GM19240 (cell line): ENCODE data around the gene ISCA2.

Experiments
- DNase-seq: peaks from one replicate; pipeline ENCODE4 v3.0.0; 2011; ENCODE audit warnings: low spot score; ENCODE audit not compliant: insufficient read length

ISCA2 gene

DNA sequence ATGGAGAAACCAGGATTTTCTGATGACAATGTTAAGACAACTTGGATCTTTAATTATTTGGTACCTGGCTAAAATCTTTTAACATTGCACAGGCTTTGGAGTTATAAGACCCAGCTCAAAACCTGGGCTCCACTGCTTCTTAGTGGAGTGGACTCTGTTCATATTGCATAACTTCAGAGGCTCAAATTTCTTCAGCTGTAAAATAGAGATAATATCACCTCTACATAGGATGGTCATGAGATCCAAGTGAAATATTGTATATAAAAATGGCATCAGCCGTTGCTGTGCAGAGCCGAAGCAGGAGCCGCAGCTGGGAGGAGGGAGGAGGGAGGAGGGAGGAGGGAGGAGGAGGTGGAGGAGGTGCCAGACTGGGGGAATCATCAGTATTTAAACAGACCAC lies 11.0 kb upstream of the ISCA2 start:
- no peak for DNase-seq

DNA sequence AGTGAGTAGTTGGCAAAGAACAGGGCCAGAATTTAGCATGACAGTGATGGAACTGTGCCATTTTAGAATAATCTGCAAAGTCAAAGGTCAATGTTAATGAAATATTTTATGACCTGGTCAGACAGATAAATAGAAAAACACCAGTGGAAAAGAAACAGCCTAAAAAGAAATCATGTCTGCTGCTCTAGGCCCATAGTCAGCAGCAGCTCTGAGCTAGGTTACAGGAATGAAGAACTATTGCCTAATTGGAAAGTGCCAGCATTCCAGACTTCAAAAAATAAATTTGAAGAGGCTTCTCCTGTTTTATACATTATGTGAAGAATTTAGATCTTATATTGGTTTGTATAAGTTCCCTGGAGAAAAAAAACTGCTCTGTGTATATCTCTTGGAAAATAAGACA lies 10.2 kb upstream of the ISCA2 start:
- DNase-seq, result no peak

DNA sequence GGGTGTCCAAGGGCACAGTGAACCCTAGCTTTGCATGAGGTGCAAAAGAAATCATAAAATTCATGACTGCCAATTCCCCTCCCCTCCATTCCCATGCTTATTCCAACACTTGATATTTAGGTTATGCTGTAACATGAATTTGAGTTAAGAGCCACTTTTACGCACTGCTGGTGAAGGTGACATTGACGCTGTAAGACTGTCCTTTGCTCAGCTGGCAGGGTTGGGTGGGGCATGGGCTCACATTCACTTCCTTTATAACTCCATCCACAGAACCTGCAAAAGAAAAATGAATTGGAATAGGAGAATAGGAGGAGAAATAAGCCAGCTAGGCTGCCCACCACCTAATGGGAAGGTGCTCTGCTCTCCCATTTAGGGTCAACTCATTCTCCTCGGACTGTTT lies 7.4 kb upstream of the ISCA2 start:
- DNase-seq, result no peak

DNA sequence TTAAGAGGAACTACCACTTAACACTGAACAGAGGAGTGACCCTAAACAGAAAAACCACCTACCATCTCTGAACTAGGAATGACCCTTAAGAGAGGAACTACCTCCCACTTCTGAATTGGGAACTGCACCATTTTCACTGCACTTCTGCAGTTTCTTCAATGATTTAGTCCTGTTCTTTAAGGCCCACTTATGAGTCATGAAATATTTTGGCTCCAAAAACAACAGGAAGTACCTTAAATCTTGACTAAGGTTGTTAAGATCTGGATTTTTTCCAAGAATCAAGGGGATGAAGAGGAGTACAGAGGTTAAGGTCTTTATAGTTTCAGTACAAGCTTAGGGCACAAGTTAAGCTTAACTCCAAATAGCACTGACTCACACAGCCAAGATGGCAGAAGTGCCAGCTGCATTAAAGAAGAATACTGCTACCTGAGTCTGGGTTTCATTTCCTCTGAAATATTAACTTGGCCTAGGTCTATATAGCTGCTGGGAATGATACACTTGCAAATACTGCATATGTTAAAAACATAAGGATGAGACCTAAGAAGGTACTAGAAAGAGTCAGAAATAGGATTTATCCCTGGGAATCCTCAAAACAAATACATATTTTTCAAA lies 4.7 kb upstream of the ISCA2 start:
- DNase-seq, result no peak

DNA sequence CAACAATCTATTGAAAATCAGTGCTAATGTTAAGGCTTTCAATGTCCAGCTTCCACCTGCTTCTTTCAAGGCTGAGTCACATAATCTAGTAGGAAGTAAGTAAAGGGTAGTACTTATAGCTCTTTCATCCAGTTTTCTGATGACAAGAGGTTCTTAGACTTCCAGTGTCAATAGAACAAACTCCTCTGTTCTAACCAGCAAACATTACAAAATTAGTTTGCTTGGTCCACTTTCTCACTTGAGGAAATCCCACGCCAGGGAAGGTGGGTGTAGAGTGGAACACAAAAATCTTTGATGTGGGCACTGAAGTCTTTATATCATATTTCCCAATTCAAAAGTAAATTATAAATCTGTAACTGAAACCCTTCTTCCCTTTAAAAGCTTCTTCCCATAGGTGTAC lies 3.1 kb upstream of the ISCA2 start:
- no peak for DNase-seq

DNA sequence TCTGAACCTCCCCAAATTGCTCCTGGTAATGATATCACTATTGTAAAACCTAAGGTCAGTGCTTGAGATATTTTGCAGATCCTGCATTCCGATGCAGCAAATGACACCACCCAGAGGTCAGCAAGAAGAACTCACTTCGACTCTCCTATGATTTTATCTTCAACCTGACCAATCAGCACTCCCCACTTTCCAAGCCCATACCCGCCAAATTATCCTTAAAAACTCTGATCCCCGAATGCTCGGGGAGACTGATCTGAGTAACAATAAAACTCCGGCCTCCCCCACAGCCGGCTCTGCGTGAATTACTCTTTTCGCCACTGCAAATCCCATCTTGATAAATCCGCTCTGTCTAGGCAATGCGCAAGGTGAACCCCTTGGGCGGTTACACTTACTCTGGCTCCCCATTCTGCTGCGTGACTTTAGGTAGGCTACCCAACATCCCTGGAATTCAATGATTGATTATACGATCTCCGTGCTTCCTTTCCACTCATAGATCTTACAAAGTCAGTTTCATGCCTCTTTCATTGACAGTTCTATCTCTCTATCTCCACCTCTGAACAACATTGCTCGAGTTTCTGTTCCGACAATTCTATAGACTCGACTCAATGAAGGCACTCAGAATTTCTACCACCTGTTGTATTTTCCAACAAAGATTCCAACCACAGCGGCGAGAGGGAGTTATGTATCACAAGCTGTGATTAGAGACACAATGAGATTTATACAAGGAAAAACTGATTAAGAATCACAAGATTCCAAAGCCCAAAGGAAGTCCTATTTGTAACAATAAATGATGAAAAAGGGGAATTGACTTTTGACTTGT lies 1.4 kb upstream of the ISCA2 start:
- no peak for DNase-seq

DNA sequence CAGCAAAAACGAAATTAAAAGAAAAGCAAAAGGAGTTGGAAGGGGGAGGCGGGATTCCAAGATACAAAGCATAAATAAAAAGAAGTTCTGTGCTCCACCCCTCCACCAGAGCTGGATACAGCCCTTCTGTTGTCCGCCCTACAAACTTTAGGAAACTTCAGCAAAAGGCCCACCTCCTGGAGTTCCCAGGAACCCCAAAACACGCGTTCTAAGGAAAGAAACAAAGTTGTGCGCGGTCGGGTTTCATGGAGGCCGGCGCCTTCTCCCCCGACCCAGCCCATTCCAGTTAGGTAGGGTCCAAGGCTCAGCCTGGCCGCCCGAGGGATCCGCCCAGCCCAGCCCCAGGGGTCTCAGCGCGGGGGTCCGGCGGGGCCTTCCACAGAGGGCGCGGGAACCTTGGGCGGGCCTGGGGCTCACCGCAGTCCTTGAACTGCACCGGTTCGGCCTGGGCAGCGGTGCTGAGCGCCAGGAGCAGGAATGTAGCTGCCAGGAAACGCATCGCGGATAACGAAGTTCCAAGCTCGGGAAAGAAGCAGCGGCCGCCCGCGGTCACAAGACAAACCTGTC lies 706 bp upstream of the ISCA2 start, which contains the start of gene NPC2:
NPC2 (minus strand) TSS at position 530 of the 567 bp plus-strand sequence; CDS start at position 499, 31 bp downstream.
- no peak for DNase-seq

DNA sequence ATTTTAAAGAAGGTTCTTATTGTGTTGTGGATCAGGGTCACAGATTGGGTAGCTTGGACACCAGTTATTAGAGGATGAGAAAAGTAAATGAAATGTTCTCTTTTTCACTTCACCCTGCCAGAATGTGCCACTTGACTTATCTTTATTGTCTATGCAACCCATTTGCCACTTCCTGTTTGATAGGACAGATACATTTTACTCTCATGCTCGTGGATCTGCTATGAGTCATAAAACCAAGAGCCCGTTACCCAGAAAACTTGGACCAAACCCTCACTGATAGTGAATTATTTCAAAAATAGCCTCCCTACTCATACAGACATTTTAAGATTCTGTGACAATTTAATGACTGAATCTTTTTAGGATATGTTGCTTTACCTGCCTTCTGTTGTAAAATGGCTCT lies 1.8 kb downstream of the ISCA2 start:
- DNase-seq, result no peak

DNA sequence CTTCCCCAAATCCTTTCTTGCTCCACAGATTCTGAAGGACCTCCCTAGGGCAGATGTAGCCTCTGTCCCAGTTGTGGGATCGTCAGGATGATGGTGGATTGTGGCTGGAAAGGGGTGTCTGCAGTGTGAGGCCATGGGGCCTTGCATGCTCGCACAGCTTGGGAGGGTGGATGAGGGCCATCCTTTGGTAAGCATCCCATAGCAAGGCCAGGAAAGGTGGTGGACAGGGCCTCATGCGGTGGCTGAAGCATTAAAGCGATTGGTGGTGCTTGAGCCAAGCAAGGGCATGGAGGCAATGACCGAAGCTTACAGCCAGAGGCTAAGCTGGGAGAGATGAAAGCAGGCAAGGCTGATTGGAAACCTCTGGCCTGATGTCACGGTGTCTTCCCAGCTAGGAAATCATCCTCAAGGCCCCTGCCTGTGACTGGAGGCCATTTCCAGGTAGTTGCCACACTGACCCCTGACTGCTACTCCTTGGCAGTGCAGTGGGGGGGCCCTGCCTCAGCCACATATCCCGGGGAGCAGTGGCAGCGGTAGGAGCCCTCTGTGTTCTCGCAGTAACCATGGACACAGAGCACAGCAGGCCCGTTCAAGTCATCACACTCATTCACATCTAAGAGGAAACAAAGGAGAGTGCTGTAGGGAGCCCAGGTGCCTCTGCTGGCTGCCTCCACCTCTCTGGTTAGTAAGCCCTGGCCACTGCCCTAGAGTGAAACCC lies 7.0 kb downstream of the ISCA2 start:
- DNase-seq, result no peak

DNA sequence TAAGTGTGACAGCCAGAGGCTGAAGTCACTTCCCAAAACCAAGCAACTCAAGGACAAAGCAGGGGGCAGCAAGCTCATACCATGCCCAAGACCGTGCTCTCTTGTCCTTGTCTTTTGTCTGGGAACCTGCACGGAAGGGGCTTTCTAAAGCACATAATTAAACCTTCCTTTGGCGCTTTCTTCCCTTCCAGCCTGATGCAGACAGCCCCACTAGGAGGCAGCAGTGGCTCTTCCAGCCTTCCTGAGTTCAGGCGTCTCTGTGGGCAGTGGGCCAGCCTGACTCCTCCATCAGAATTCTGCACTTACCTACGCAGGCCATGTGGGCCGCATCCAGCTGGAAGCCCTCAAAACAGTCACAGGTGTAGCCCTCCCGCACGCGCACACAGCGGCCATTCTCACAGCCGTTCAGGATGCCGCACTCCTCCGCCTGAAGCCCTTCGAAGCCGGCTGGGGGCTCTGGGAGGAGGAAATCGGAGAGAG lies 7.6 kb downstream of the ISCA2 start:
- no peak for DNase-seq

DNA sequence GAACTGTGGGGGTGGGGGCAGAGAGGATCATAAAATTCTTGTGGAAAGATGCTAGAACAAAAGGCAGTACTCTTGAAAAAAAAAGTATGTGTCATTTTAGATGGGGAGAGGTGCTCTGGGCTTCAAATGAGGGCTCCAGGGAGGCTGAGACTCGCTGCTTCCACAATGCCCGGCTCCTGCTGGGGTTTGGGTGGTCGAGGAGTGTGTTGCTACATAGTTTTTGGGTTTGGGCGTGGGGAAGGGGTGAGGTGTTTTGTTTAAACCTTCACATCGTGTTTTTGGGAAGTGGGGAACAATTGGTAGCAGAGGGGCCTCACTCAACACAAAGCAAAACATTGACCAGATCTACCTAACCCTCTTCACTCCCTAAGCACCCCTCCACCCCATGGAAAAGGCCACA lies 8.1 kb downstream of the ISCA2 start:
- DNase-seq, result no peak

DNA sequence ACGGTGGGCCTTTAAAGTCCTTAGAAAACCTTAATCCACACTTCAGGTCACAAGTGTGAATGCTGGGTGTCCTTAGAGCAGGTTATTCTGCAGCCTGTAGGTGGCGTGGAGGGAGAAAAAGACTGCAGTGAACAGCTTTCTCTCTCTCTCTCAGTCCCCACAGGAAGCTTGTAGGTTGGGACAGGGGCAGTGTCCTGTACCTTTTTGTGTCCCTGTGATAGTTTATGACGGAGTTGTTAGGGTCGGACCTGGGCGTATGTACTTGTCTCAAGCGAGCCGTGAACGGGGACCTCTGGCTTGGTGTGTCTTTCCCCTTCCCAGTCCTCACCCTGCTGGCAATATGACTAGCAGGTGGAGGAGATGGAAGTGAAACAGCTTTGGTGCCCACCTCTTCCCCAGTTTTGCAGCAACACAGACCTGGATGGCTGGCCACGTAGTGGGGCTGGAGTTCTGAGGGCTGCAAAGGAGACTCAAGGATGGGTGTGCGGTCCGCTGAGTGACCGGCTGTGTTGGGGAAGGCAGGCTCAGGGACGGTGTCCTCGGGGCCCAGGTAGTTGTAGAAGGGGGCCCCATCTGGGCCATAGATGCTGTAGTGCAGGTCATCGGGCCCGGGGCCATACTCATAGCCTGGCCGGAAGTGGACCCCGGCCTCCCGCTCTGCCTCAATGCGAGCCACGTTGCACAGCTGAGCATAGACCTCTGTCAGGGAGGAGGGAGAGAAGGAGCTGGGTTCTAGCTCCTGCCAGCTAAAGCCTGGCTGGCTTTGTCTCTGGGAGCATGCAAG lies 8.9 kb downstream of the ISCA2 start:
- no peak for DNase-seq

DNA sequence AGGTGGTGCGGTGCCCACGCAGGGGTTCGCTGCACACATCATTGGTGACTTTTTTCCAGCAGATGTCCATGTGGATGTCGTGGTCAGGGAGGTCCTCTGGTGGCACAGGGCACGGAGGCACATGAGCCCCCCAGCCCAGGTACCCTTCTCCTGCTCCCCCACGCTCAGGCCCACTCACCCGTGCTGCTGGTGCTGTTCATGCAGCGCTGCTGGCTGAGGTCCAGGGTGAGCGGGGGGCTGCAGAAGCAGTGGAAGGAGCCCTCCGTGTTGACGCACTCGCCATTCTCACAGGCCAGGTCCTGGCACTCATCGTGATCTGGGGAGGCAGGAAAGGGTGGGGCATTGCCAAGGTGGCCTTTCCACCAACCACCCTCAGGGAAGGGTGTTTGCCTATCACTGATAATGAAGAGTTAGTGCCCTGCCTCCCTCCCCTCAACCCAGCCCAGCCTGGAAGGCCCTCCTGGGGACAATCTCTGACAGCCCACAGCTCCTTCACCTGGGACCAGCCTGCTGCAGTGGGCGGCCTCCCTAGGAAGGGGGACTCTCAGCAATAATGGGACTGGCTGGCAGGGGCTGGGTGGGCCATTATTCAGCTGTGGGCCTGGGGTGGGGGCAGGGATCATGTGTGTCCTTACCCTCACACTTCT lies 9.8 kb downstream of the ISCA2 start:
- no peak for DNase-seq

DNA sequence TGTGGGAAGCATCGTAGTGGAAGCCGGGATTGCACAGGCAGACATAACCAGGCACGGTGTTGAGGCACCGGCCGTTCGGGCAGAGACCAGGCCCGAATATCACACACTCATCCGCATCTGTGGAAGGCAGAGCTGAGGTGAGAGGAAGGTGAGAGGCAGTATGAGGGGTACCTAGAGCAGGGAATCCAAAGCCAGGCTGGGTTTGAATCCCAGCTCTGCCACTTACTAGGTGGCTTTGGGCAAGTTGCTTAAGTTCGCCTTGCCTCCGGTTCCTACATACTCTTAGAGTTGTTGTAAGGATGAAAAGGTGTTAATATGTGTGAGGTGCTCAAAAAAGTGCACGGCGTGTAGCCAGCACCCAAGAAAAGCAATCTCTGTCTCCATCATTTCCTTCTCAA lies 10.4 kb downstream of the ISCA2 start:
- no peak for DNase-seq

DNA sequence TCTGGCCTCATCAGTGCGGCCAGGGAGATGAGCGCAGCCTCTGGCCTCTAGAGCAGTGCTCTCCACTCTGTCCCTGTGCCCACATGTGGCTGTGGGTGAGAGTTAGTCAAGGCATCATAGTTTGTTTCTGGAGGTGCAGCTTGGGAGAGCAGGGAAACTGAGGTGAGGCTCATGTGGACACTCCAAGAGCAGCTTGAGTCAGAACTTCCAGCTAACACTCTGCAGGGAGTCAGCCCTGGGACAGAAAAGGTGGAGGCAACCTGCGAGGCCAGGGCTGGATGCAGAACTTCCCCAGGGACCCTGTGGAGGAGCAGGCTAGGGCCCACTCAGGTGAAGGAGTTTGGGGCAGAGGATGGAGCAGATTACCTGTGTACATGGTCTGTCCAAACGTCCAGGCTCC lies 10.8 kb downstream of the ISCA2 start:
- DNase-seq, result no peak

DNA sequence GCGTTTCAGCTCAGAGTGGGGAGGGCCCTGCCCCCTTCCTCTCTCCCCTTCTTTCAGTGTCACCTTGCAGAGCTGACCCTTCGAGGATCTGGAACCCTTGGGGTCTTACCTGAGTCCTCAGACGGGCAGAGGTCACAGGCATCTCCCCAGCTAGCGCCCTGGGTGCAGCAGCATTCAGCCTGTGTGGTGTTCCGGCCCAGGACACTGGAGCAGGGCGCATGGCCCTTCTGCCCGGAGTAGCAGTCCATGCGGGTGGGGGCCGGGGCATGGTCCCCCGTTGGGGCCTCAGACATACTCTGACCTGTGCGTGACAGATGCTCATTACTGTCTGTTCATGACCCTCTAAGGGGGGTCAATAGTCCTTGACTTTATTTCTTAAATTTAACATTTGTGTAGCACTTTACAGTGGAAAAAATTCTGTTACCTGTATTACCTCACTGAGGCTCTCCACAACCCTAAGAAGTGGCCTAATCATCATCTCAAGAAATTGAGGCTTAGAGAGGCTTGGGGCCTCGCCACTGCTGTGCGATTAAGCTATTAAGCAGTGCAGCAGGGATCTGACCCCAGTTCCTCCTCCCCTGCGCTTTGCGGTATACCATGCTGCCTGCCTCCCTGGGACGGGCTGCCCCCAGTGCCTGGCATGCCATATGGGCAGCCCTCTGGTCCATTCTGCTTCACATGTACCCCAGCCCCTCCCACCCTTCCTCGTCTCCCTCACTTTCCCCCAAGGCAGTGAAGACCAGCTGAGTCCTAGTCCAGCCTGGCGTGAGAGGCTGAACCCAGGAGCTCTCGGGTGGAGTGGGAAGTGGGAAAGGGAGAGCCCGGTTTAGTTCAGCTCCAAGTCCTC lies 11.5 kb downstream of the ISCA2 start:
- no peak for DNase-seq

DNA sequence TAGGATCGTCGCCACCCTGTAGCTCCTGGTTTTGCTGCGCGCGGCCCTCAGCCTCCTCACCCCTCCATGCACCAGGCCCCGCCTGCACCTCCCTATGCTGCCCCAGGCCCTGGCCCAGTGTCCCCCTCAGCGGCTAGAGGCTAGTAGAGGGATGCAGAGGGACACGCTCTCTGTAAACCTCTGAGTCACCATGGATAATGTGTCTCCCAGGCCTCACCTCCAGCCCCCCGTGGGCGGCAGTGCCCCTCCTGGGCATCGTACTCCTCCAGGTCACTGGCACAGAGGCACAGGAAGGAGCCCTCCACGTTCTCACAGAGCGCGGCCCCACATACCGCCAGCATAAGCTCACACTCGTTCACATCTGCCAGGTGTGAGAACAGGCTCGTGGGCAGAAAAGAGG lies 12.3 kb downstream of the ISCA2 start:
- no peak for DNase-seq

DNA sequence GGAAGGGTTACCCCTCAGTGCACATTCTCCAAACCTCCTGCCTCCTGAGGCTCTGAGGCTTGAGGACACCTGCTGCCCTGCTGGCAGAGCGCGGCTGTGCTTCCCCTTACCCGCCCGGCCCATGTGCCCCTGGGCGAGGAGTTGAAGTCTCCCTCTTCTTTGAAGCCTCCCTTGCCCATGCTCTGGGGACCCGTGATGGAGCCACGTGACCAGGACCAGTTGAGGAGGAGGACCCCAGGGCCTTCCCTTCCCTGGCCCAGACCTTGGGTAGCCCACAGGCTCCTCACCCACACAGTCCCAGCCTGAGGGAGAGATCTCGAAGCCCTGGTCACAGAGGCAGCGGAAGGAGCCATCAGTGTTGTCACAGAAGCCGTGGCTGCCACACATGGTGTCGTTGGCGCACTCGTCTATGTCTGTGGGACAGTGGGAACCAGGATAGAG lies 12.9 kb downstream of the ISCA2 start:
- no peak for DNase-seq

DNA sequence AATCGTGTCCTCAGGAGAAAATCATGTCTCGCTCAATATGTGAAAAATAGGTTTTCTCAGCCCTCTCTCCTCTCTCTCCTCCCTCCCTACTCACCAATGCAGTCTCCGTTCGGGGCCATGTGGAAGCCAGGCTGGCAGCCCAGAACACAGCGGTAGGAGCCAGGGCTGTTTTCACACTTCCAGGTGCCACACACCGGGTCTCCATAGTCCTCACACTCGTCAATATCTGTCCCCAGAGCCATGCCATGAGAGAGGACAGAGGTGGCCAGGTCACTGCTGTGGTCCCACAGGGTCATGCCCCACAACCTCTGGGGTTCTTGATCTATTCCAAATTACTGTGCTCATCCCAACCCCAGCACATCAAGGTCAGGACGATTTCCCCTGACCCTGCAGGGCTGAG lies 13.5 kb downstream of the ISCA2 start:
- DNase-seq, result no peak

DNA sequence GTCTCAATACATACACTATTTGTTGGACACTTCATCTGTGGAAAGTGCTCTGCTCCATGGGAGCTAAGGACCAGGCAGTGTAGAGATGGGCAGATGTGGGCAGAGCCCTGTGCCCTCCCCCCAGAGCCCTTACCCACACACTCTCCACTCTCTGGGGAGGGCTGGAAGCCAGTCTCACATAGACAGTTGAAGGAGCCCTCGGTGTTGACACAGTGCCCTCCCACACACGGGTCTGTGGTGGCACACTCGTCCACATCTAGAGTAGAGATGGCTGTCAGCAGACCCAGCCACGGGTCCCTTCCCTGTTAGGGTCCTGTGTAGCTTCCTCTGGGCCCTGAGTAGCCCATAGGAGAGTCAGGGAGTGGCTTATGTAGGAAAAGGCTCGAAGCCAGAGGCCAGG lies 14.3 kb downstream of the ISCA2 start:
- no peak for DNase-seq
